ENCODE results near the gene NR1D2. TPM values are rescaled to one million over a fixed set of nuclear protein-coding genes. Genes with fewer than 3 reads are reported as not detected.

Gene NR1D2
- polyA plus RNA-seq, 3 donors, result 4.1 to 5.4 (median 5.3) TPM

DNA sequence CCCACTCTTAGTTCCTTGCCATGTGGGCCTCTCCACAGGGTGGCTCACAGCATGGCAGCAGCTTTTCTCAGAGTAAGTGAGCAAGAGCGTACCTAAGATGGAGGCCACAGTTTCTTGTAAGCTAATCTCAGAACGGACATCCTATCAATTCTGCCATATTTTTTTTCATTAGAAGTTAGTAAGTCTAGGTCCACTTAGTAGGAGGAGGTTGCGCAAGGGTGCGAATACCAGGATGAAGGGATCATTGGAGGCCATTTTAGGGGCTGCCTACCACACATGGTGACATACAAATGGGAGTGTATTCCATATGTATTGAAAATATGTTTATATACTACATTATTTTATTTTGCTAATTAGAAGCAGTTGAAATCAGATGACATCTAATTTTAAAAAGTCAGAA, 31.5 kb downstream of the NR1D2 start:
- Mint-ChIP-seq H3K27me3 (ENCODE audit: low read depth in 3 of 3) (no peaks in the 10 kb centered on the region), H3K36me3 (peaks cover 21 to 24% of the 10 kb centered on the region in 2 donors), H3K27ac (no peak overlapping the region), H3K9me3 (peaks cover 0 to 2% (median 0%) of the 10 kb centered on the region in 7 donors), H3K4me3 (no peak overlapping the region), H3K4me1 (no peaks in the 10 kb centered on the region)
- Histone ChIP-seq H3K9me3 (replicated peaks in 1 of 2; ENCODE audit: control insufficient read depth in 1 of 2, insufficient read depth in 1 of 2, low read length in 2 of 2) (peaks cover 0 to 2% of the 10 kb centered on the region in 2 donors), H3K4me3 (replicated peaks in 1 of 3; ENCODE audit: low read depth in 2 of 3, low read length in 3 of 3) (no peak overlapping the region), H3K27me3 (ENCODE audit: control insufficient read depth in 2 of 2, insufficient read depth in 2 of 2, low read length in 2 of 2) (no peaks in the 10 kb centered on the region), H3K4me2 (replicated peaks; ENCODE audit: extremely low read depth, low read length, poor library complexity, severe bottlenecking) (no peak overlapping the region), H3K9ac (ENCODE audit: insufficient read depth, low read length, poor library complexity, severe bottlenecking) (no peak overlapping the region), H3K36me3 (replicated peaks in 1 of 2; ENCODE audit: control insufficient read depth in 1 of 2, insufficient read depth in 2 of 2, low read length in 2 of 2) (peaks cover 8 to 24% of the 10 kb centered on the region in 2 donors), H2AFZ (ENCODE audit: insufficient read depth, low read depth, low read length, poor library complexity, severe bottlenecking) (no peak overlapping the region), H3K79me2 (ENCODE audit: insufficient read depth, low read length) (no peaks in the 10 kb centered on the region), H3K27ac (ENCODE audit: low read depth in 1 of 2, low read length in 2 of 2) (no peak overlapping the region), H4K20me1 (ENCODE audit: insufficient read depth, low read length) (no peaks in the 10 kb centered on the region), H3K4me1 (ENCODE audit: control insufficient read depth in 1 of 2, insufficient read depth in 2 of 2, low read length in 2 of 2) (no peaks in the 10 kb centered on the region)
- DNase-seq, result no peak
- TF ChIP-seq, protein P1, sequence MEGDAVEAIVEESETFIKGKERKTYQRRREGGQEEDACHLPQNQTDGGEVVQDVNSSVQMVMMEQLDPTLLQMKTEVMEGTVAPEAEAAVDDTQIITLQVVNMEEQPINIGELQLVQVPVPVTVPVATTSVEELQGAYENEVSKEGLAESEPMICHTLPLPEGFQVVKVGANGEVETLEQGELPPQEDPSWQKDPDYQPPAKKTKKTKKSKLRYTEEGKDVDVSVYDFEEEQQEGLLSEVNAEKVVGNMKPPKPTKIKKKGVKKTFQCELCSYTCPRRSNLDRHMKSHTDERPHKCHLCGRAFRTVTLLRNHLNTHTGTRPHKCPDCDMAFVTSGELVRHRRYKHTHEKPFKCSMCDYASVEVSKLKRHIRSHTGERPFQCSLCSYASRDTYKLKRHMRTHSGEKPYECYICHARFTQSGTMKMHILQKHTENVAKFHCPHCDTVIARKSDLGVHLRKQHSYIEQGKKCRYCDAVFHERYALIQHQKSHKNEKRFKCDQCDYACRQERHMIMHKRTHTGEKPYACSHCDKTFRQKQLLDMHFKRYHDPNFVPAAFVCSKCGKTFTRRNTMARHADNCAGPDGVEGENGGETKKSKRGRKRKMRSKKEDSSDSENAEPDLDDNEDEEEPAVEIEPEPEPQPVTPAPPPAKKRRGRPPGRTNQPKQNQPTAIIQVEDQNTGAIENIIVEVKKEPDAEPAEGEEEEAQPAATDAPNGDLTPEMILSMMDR (IDR thresholded peaks at IDR 0.05), result no peak
- intact Hi-C loops (cut with micrococcal nuclease), result no loop called here
- WGBS (ENCODE audit: insufficient coverage), result no CpG with 5 or more reads among the region's 4 CpGs

DNA sequence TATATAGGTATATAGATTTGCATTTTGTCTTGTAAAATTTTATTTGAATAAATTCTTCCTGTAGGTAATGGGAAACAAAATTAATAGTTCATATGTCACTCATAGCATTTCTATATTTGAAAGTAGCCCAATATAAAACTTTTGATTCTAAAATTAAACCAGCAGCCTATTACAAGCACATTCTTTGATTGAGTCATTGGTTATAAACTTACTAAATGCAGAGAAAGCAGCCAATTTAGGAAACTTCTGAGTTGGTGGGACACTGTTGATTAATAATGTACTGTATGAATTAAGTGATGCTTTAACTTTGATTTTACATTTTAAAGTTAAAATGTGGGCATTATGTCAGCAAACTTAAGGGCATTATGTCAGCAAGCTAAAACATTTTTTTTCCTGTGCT, 34.5 kb downstream of the NR1D2 start:
- no peak overlapping the region for H3K27ac ChIP-seq (ENCODE audit: low read depth in 1 of 2, low read length in 2 of 2)
- peaks cover 0 to 8% of the 10 kb centered on the region in 2 donors for H3K9me3 ChIP-seq (replicated peaks in 1 of 2; ENCODE audit: control insufficient read depth in 1 of 2, insufficient read depth in 1 of 2, low read length in 2 of 2)
- no peaks in the 10 kb centered on the region for H3K27me3 ChIP-seq (ENCODE audit: control insufficient read depth in 2 of 2, insufficient read depth in 2 of 2, low read length in 2 of 2)
- no peak overlapping the region for H3K9ac ChIP-seq (ENCODE audit: insufficient read depth, low read length, poor library complexity, severe bottlenecking)
- H3K79me2 ChIP-seq (ENCODE audit: insufficient read depth, low read length), result no peaks in the 10 kb centered on the region
- H2AFZ ChIP-seq (ENCODE audit: insufficient read depth, low read depth, low read length, poor library complexity, severe bottlenecking), result no peak overlapping the region
- TF ChIP-seq, protein P1 (IDR thresholded peaks at IDR 0.05), result no peak
- Mint-ChIP-seq H3K36me3 (peaks cover 13 to 15% of the 10 kb centered on the region in 2 donors), H3K4me3 (no peak overlapping the region), H3K27ac (no peak overlapping the region), H3K9me3 (peaks cover 0 to 2% (median 0%) of the 10 kb centered on the region in 7 donors), H3K4me1 (no peaks in the 10 kb centered on the region), H3K27me3 (ENCODE audit: low read depth in 3 of 3) (no peaks in the 10 kb centered on the region)
- intact Hi-C loops (cut with micrococcal nuclease), result no loop called here
- H3K4me2 ChIP-seq (replicated peaks; ENCODE audit: extremely low read depth, low read length, poor library complexity, severe bottlenecking), result no peak overlapping the region
- no peaks in the 10 kb centered on the region for H3K4me1 ChIP-seq (ENCODE audit: control insufficient read depth in 1 of 2, insufficient read depth in 2 of 2, low read length in 2 of 2)
- no peak overlapping the region for H3K4me3 ChIP-seq (replicated peaks in 1 of 3; ENCODE audit: low read depth in 2 of 3, low read length in 3 of 3)
- DNase-seq, result no peak
- no peaks in the 10 kb centered on the region for H4K20me1 ChIP-seq (ENCODE audit: insufficient read depth, low read length)
- peaks cover 8 to 24% of the 10 kb centered on the region in 2 donors for H3K36me3 ChIP-seq (replicated peaks in 1 of 2; ENCODE audit: control insufficient read depth in 1 of 2, insufficient read depth in 2 of 2, low read length in 2 of 2)
